Posterior cingulate gyrus (tissue), 11 donors: ENCODE results near the gene MAN2B2.
A peak's percentile ranks its signal among the peaks of the same experiment; 100 is the strongest.

Experiments
- DNase-seq, 10 donors: peaks; one replicate each; pipeline versions ENCODE4 v3.0.0 to v3.0.0-alpha.2; 2020 to 2021; ENCODE audit warnings: mixed read lengths in 3 of 10
- intact Hi-C: fragments of 100-400 bp; cut with DNase I; formaldehyde crosslinking; loops from one replicate; pipeline ENCODE4 v1.15.1; 2023

The MAN2B2 gene

DNA sequence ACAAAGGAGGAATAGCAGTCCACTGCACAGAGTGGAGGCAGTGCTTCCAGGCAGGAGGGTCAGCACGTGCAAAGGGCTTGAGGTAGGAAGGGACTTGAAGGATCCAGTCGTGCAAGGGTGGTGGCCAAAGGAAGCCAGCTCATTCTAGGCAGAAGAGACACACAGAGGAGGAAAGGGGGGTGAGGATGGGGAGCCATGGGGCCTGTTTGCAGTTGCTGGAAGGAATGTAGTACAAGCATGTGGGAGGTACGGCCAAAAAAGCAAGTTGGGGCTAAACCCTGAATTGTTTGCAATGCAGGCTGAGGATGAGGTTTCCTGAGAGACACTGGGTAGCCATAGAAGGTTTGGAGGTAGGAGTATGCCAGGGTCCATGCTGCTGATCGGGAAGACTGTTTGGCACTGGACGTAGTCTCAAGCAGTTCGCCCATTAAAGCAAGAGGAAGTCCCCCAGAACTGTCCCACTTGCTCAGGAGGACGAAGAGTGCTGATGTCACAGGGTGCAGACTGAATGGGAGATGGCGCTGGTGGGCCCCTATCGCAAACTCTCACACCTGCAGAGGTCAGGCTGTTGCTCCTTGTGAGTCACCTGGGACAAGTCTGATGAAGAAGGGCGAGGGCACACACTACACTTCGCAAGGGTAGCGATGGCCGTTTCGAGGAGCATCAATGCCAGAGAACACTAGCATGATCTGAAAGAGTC lies 9.1 kb upstream of the MAN2B2 start:
- intact Hi-C loops: no loop called here
- peak in 2 of 10 donors; percentile 14 to 79 for DNase-seq

DNA sequence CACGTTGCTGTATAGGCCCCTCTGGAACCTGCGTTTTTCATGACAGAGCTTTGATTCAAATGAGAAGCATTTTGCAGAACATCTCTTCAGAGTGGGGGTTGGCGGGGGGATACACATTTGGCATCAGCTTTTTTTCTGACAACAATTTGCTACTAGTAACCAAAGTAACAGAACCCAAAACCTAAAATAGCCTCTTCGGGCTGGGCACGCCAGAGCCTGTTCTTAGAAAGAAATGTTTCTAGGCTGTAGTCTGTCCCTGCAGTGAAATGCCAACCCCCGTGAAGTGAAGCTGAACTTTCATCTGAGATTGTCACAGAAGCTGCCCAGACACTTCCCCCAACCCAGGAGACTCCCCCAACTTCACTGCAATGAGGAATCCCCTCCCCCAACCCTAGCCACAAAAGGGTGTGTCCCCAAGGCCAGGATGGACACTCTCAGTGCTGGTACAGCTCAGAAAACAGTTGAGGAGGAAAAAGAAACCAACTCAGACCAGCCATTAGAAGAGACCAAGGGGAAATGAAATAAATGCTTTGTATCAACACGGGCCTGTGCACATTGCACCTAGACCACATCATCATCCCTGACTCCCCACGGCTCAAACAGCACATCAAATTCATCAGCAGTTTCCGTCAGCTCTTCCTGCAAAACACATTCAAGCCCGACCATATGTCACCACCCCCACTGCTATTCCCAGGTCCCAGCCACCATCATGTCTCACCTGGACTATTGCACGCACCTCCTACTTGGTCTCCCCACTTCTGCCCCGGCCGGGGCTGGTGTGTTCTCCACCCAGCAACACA lies 8.4 kb upstream of the MAN2B2 start:
- intact Hi-C loops: no loop called here
- peak in 3 of 10 donors; percentile 37 to 73 (median 59) for DNase-seq

DNA sequence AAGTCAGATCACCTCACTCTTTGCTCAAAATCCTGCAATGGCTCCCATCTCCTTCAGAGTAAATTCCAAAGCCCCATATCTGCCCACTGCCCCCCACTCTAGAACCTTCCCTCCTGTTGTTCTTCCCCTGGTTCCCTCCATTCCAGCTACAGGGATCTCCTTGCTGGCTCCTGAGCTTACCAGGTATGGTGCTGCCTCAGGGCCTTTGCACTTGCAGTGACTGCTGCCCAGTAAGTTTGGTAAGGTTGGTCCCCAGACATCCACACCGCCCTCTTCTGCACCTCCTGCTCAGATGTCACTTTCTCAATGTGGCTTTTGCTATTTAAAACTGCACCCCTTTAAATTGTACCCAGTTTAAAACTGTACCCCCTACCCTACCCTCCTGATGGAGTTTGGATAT lies 7.8 kb upstream of the MAN2B2 start:
- DNase-seq: peak in 2 of 10 donors; percentile 8 to 61
- intact Hi-C loops: no loop called here

DNA sequence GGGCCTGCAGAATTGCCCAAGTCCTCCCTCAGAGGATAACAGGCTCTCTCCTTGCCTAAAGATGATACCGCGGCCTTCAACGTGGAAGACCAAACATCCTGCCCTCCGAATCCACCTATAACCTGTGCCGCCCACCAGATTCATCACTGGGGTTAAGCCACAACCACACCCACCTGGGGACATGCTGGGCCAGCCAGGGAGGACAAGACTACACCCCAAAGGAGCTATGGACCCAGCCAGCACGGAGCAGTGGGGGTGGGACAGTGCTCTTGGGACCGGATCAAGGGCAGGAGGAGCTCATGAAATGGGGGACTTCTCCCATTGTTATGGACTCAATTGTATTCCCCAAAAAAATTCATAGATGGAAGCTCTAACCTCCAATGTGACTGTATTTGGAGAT lies 6.8 kb upstream of the MAN2B2 start:
- peak in 2 of 10 donors; percentile 60 to 67 for DNase-seq
- intact Hi-C loops: no loop called here

DNA sequence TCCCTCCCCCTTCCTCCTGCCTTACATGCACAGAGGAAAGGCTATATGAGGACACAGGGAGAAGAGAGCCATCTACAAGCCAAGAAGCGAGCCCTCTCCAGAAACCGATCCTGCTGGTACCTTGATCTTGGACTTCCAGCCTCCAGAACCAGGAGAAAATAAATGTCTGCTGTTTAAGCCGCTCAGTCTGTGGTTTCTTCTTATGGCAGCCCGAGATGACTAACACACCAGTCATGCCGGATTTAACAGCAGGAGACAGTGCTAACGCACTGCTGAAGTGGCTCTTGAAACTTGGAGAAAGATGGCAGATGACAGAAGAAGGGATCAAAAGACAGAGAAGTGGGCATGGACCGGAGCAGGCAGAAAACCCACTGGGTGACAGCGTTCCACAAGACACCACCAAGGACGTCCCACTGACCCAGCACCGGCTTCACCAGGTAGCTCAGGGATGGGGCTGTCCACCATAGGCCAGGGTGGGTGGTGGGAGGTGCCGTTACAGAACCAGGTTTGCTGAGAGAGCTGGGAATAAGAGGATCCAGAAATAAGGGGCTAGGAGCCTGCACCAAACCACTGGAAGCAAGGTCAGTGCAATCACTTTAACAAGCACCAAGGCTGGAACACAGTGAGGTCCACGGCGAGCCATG lies 6.2 kb upstream of the MAN2B2 start:
- peak in 2 of 10 donors; percentile 35 to 68 for DNase-seq
- intact Hi-C loops: no loop called here

DNA sequence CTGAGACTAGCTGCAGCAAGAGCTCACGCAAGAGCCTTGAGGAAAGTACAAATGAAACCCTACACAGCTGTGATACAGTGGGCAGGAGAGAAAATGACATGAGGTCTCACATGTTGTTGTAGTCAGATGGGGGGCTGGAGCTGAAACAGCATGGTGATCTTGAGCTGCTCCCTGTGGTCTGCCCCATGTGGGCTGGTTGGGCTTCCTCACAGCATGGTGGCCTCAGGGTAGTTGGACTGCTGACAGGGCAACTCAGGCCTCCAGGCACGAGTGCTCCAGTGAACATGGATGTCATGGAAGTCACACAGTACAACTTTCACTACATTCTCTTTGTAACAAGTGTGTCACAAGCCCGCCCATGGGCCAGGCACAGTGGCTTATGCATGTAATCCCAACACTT lies 3.4 kb upstream of the MAN2B2 start:
- DNase-seq: peak in 1 of 10 donors; percentile 30
- intact Hi-C loops: no loop called here

DNA sequence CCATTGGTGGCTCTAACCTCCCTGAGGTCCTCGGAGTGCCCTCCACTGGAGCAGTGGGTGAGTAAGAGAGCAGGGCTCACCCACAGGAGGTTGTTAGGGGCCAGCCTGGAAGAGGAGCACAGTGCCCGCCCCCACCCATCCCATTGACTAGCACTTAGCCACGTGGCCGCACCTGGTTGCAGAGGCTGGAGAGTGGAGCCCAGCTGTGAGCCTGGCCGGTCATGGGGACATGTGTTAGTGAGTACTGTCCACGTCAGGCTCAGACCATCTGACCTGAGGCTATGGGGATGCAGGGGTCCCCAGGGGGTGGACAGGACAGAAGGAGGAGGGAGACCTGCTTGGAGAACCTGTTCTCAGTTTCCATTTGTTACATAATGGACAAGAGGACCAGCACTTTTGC lies 1.4 kb upstream of the MAN2B2 start:
- peak in 1 of 10 donors; percentile 60 for DNase-seq
- intact Hi-C loops: no loop called here

DNA sequence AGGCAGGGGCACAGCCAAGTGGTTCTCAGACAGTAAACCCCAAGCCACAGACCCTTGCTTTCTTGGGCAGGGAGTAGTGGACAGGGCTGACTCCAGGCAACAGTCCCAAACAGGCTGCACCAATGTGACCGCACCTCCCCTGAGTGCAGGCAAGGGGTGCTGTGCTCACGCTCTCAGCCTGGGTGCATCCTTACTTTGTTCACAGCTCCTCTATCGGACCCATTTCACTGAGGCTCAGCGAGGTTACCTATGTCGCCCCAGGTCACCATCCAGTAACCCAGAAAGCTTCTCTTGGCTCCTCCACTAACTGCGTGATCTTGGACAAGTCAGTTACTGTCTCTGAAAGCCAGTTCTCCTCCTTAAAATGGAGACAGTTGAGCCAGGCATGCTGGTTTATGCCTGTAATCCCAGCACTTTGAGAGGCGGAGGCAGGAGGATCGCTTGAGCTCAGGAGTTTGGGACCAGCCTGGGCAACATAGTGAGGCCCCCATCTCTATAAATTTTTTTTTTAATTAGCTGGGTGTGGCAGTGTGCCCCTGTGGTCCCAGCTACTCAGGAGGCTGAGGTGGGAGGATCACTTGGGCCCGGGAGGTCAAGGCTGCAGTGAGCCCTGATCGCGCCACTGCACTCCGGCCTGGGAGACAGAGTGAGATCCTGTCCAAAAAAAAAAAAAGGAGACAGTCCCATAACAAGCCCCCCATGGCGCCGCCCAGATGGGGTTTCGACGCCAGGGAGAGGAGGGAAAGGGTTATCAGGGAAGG lies 823 bp upstream of the MAN2B2 start:
- intact Hi-C loops: no loop called here
- peak in 2 of 10 donors; percentile 42 to 70 for DNase-seq

DNA sequence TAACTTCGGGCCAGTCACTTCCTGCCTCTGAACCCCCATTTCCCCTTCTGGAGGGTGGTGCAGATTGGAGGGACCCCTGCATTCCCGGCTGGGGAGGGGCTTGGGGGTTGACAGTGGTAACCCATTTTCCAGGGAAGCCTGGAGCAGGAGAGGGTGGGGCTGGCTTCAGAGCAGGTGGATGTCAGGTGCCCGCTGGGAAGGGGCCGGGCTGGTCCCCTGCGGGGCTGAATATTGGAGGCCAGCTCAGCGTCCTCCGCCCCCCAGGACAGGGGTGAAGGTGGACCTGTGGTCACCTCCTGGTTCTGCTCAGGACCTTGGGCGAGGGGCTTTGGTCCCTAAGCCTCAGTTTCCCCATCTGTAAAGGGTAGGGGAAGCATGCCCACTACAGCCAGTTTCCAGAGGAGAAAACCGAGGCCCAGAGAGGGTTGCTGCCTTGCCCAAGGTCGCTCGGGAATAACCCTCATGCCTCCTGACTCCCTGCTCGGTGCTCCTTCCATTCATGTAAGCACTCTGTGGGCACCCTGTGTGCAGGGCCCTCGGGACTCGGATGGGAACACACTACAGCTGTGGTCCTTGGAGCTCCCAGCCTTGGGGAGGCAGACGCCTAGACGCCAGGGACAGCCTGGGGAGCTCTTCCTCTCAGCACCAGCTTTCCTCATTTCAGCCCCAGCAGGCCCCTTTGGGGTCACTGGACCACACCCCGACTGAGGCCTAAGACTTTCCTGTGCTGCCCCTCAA lies 683 bp downstream of the MAN2B2 start:
- intact Hi-C loops: no loop called here
- DNase-seq: peak in 1 of 10 donors; percentile 79

DNA sequence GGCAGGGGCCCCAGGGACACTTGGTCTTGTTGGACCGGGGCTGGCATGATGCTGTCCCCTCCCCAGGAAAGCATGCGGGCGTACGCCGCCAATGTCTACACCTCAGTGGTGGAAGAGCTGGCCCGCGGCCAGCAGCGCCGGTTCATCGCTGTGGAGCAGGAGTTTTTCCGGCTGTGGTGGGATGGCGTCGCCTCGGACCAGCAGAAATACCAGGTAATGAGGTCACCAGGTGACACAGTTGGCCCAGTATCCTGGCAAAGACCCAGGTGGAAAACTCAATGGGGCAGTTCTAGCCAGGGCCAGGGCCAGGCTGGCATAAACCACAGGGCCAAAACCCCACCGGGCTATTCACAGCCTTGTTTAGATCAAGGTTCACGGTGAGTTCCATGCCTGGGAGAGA lies 1.5 kb downstream of the MAN2B2 start:
- intact Hi-C loops: no loop called here
- DNase-seq: peak in 1 of 10 donors; percentile 80

DNA sequence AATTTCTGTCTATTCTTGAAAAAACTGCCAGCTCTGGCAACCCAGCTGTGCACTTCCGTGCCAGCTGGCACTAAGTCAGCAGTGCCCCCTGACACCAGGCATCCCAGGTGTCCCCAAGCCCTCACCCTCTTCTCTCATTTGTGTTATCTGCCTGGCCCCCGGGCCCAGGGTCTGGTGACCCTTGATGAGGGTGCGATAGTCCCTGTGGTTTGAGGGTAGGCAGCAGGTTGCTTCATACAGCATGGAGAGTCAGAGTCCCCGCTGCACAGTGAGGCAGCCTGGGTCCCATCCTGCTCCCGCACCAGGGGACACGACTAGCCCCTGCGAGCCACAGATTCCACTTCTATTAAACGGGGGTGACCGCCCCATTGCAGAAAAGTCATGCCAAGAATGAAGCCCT lies 1.9 kb downstream of the MAN2B2 start:
- DNase-seq: peak in 2 of 10 donors; percentile 64 to 74
- intact Hi-C loops: no loop called here

DNA sequence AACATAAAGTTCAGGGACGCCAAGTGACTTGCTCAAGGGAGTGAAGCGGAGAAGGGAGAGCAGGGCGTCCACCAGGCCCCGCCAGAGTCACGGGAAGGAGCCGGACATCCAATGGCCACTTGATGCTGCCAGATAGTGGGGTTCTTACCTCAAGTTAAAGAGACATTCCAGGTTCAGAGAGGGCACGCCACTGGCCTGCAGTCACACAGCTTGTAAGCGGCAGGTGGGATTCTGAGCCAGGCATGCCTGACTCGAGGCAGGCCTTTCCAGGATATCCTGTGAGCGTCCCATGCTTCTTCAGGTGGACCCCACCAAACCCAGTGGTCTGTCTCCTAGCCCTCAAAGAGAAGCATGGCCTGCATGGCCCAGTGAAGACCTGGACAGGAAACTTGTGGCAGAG lies 2.4 kb downstream of the MAN2B2 start:
- intact Hi-C loops: no loop called here
- peak in 1 of 10 donors; percentile 33 for DNase-seq

DNA sequence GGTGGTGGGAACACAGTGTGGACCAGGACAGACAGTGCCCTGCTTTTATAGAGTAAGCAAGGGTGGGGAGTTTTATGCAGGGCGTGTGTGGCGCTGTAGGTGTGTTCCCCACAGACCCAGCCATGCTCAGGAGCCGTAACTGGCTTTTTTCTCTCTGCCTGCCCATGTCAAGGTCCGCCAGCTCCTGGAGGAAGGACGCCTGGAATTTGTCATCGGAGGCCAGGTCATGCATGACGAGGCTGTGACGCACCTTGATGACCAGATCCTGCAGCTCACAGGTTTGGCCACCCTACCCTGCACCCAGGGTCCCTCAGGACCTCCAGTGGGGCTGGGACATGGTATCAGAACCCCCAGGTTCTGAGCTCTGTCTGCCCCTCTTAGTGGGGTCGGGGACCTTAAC lies 3.2 kb downstream of the MAN2B2 start:
- intact Hi-C loops: no loop called here
- DNase-seq: no peak

DNA sequence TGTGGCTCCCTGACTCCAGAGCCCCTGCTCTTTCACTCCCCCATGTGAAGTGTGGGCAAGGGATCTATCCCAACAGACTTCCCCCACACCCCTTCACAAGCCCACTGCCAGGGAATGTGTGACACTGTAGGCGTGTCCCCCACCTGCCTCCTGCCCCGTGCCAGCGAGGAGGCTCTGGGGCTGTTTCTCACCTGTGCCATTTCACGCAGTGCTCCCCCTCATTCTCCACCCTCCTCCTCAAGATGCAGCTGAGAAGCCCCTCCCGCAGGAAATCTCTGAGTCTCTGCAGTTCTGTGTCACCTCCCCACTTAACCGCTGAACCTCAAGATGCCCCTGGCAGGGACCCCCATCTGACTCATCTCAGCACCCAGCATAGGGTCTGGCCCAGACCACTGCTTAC lies 5.4 kb downstream of the MAN2B2 start:
- intact Hi-C loops: no loop called here
- DNase-seq: no peak

DNA sequence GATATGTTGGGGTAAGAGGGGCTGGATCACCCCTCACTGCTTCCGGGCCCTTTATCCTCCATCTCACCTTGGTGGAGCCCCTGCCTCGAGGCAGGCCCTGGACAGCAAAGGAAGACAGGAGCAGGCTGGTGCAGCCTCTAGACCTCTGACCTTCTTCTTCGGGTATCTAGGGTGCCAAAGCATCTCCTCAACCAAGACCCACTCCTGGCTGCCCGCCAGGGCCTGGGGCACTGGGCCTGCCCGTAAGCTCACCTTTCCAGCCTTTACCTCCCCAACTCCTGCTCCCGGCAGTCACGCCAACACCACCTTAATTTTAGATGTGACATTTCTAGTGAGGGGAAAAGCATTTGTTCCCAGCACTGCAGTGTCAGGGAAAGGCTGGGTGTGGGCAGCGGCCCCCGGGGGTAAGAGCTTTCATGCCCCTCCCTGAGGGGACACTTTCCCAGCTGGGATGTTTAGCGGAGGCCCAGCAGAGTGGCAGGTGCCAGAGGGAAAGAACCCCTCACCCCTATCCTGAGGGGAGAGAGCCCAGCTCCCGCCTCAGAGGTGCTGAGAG lies 6.7 kb downstream of the MAN2B2 start:
- intact Hi-C loops: no loop called here
- DNase-seq: peak in 1 of 10 donors; percentile 83

DNA sequence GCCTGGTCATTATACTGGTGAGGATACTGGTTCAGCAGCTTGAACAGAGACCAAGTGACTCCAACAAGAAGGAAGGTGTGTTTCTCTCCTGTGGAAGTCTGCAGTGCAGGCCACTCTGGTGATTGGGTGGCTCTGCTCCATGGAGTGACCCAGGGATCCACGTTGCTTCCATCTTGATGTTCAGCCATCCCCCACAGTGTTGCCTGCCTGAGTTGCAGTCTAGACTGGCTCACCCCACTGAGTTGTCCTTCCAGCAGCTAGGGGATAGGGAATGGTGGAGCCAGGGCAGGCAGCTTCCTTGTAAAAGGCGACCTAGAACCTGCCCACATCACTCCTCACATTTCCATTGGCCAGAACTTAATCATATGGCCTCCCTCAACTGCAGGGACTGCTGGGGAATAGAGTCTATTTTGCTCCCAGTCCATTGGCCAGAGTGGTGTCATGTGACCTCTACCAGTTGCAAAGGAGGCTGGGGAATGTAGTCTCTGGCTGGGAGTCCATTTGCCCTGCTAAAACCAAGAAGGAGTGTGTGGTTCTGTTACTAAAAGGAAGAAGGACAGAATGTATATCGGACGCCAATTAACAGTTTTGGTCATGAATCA lies 8.0 kb downstream of the MAN2B2 start:
- DNase-seq: peak in 1 of 10 donors; percentile 41
- intact Hi-C loops: no loop called here

DNA sequence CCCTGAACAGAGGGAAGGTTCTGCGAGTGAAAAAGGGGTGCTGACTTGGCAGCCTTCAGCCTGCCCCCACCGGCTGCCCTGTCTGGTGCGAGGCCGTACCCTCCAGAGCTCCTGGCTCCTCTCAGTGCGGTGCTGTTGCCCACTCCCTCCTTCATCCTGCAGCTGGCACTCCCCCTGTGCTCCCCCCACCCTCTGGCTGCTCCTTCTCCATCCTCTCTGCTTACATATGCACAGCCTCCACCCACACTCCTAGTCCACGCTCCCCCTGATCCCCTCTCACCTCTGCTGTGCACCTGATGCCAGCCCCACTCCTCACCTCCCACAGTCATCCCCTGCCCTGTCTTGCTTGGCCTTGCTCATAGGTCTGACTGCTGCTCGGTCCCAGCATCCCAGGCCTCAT lies 9.9 kb downstream of the MAN2B2 start:
- intact Hi-C loops: no loop called here

DNA sequence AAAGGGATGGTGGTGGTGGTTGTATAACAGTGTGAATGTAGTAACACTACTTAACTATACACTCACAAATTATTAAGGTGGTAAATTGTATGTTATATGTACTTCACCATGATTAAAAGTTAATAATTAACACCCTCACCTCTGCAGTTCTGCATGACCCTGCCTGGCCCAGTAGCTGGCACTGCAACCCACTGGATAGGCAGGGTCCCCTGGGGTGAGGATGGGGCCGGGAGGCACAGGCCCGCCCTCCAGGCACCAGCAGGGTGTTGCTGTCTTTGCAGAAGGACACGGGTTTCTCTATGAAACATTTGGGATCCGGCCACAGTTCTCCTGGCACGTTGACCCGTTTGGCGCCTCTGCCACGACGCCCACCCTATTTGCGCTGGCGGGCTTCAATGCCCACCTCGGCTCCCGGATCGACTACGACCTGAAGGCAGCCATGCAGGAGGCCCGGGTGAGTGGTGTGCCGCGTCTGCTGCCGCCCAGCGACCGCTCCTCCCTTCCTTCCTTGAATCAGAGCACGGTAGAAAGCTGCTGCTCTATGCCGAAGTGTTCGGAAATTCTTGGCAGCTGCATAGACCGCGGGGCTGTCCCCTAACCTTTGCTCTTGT lies 11.8 kb downstream of the MAN2B2 start:
- peak in 1 of 10 donors; percentile 79 for DNase-seq
- intact Hi-C loops: no loop called here

More for the DNA sequence above, 9.9 kb downstream of the MAN2B2 start:
- peak in 1 of 10 donors; percentile 66 for DNase-seq

DNA sequence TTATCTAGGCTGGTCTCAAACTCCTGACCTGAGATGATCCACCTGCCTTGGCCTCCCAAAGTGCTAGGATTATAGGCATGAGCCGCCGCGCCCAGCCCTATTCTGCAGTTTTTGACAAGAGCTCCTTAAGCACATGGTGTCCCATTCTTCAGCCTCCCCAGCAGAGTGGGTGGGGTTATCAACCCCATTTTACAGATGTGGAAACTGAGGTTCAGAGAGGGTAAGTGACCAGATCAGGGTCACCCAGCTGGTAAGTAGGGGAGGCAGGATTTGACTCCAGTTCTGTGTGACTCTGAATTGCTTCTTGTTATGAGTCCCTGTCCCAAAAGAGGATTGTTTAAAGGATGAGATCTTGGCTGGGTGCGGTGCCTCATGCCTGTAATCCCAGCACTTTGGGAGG lies 14.5 kb downstream of the MAN2B2 start:
- peak in 1 of 10 donors; percentile 33 for DNase-seq
- intact Hi-C loops: no loop called here
